Endothelial cell (in vitro differentiated cells): Measurements from ENCODE around the gene ARHGEF17. TPM values are rescaled to one million over a fixed set of nuclear protein-coding genes. Genes with fewer than 3 reads are reported as not detected.
"Not testable (repeated sequence)": the region's sequence is repeated elsewhere in the genome, so short reads cannot be mapped to it uniquely, and the experiment has no call there.

Experiments
- DNase-seq: peaks from one replicate; pipeline ENCODE4 v3.0.0; 2021; ENCODE audit warnings: low spot score
- H3K27ac Mint-ChIP-seq: one replicate; pipeline ENCODE4 v1.8.0; 2021; ENCODE audit warnings: mixed read lengths, inconsistent platforms; ENCODE audit not compliant: unreplicated experiment
- H3K27me3 Mint-ChIP-seq: one replicate; pipeline ENCODE4 v1.8.0; 2021; ENCODE audit warnings: mild to moderate bottlenecking, moderate library complexity, mixed read lengths, inconsistent platforms; ENCODE audit not compliant: unreplicated experiment
- H3K36me3 Mint-ChIP-seq: one replicate; pipeline ENCODE4 v1.8.0; 2021; ENCODE audit warnings: mild to moderate bottlenecking, low read depth, mixed read lengths, inconsistent platforms; ENCODE audit not compliant: unreplicated experiment
- H3K4me1 Mint-ChIP-seq: one replicate; pipeline ENCODE4 v1.8.0; 2021; ENCODE audit warnings: mild to moderate bottlenecking, mixed read lengths, inconsistent platforms; ENCODE audit not compliant: unreplicated experiment
- H3K4me3 Mint-ChIP-seq: one replicate; pipeline ENCODE4 v1.8.0; 2021; ENCODE audit warnings: mild to moderate bottlenecking, mixed read lengths, inconsistent platforms; ENCODE audit not compliant: unreplicated experiment
- H3K9me3 Mint-ChIP-seq: one replicate; pipeline ENCODE4 v1.8.0; 2021; ENCODE audit warnings: mixed read lengths, inconsistent platforms; ENCODE audit not compliant: unreplicated experiment
- CTCF ChIP-seq: fragments of 200-600 bp; sonication (generic); IDR thresholded peaks from one replicate; pipeline ENCODE4 v1.5.0; 2021; ENCODE audit warnings: antibody characterized with exemption; ENCODE audit not compliant: unreplicated experiment
- total RNA-seq: library from RNA; stranded (reverse); fragmentation: NEBNext Ultra II Directional; extraction: Animal tissue kit (Norgen Biotek cat#: 25700); gene quantifications from one replicate; pipeline ENCODE4 v1.2.1, GENCODE V29; 2021; ENCODE audit not compliant: unreplicated experiment

Gene ARHGEF17
- total RNA-seq, 1 donor from 2014 or later = 93.3 TPM

GRCh38 chr11:73270855-73271477 lies 37.1 kb upstream of the ARHGEF17 start:
- H3K27me3 Mint-ChIP-seq = peaks cover 12% of the 10 kb centered on the region
- no peak for DNase-seq
- no peaks in the 10 kb centered on the region for H3K36me3 Mint-ChIP-seq
- H3K9me3 Mint-ChIP-seq = no peaks in the 10 kb centered on the region
- peaks cover 29% of the 10 kb centered on the region for H3K4me1 Mint-ChIP-seq
- H3K4me3 Mint-ChIP-seq = no peak overlapping the region
- H3K27ac Mint-ChIP-seq = no peak overlapping the region
- no peak for TF ChIP-seq CTCF

- not testable (repeated sequence) for DNase-seq, H3K36me3 Mint-ChIP-seq, H3K27ac Mint-ChIP-seq, H3K27me3 Mint-ChIP-seq, H3K4me3 Mint-ChIP-seq, H3K9me3 Mint-ChIP-seq
- H3K4me1 Mint-ChIP-seq = peaks cover 24% of the 10 kb centered on the region
Measured at GRCh38 chr11:73271478-73271865, 36.6 kb upstream of the ARHGEF17 start.

GRCh38 chr11:73271936-73272679 lies 36.0 kb upstream of the ARHGEF17 start, which contains the start of gene P2RY6:
TSS of gene P2RY6 (plus strand) at chr11:73272338. CDS start at chr11:73296519, 24,181 bp downstream.
- H3K4me3 Mint-ChIP-seq = no peak within 1 kb of the TSS
- peaks cover 24% of the 10 kb centered on the region for H3K4me1 Mint-ChIP-seq
- H3K36me3 Mint-ChIP-seq = no peaks in the 10 kb centered on the region
- DNase-seq = no peak
- no peak within 1 kb of the TSS for H3K27ac Mint-ChIP-seq
- no peaks in the 10 kb centered on the region for H3K9me3 Mint-ChIP-seq
- no peak for TF ChIP-seq CTCF
- H3K27me3 Mint-ChIP-seq = peaks cover 9% of the 10 kb centered on the region

GRCh38 chr11:73272680-73273038 lies 35.4 kb upstream of the ARHGEF17 start:
- H3K27ac Mint-ChIP-seq = no peak overlapping the region

GRCh38 chr11:73273222-73273895 lies 34.7 kb upstream of the ARHGEF17 start:
- H3K27me3 Mint-ChIP-seq = peaks cover 6% of the 10 kb centered on the region
- no peak for TF ChIP-seq CTCF
- no peak overlapping the region for H3K27ac Mint-ChIP-seq
- H3K36me3 Mint-ChIP-seq = no peaks in the 10 kb centered on the region
- H3K4me1 Mint-ChIP-seq = peaks cover 24% of the 10 kb centered on the region
- no peak for DNase-seq
- H3K9me3 Mint-ChIP-seq = no peaks in the 10 kb centered on the region
- no peak overlapping the region for H3K4me3 Mint-ChIP-seq

More at GRCh38 chr11:73272680-73273038, 35.4 kb upstream of the ARHGEF17 start:
- Mint-ChIP-seq H3K36me3 (no peaks in the 10 kb centered on the region), H3K9me3 (no peaks in the 10 kb centered on the region), H3K4me1 (peaks cover 24% of the 10 kb centered on the region), H3K27me3 (peaks cover 9% of the 10 kb centered on the region), H3K4me3 (no peak overlapping the region)
- DNase-seq = no peak
- no peak for TF ChIP-seq CTCF

- H3K27ac Mint-ChIP-seq, DNase-seq, H3K27me3 Mint-ChIP-seq, H3K4me3 Mint-ChIP-seq, H3K9me3 Mint-ChIP-seq, H3K36me3 Mint-ChIP-seq: not testable (repeated sequence)
- H3K4me1 Mint-ChIP-seq = peaks cover 19% of the 10 kb centered on the region
Measured at GRCh38 chr11:73274191-73274590, 33.9 kb upstream of the ARHGEF17 start.
